Glomerular visceral epithelial cell (primary cell): ENCODE measurements around the gene NEK6.

ENCODE experiments used
- DNase-seq: peaks from one replicate; pipeline ENCODE4 v3.0.0-alpha.2; 2016; ENCODE audit errors: extremely low spot score

Gene NEK6

GRCh38 chr9:124373851-124374250, 116.1 kb downstream of the NEK6 start:
- DNase-seq: no peak

GRCh38 chr9:124375726-124376125, 118.0 kb downstream of the NEK6 start:
- no peak for DNase-seq

- DNase-seq: no peak
These were observed 118.6 kb downstream of the NEK6 start for GRCh38 chr9:124376329-124376728.

GRCh38 chr9:124377551-124378406, 120.0 kb downstream of the NEK6 start:
- DNase-seq: no peak

GRCh38 chr9:124381170-124381945, 123.6 kb downstream of the NEK6 start:
- peak; percentile 43 for DNase-seq

GRCh38 chr9:124384210-124384609, 126.5 kb downstream of the NEK6 start:
- no peak for DNase-seq

GRCh38 chr9:124384846-124385245, 127.1 kb downstream of the NEK6 start:
- no peak for DNase-seq

GRCh38 chr9:124385623-124386022, 127.9 kb downstream of the NEK6 start:
- no peak for DNase-seq

- no peak for DNase-seq
These were observed 128.5 kb downstream of the NEK6 start for GRCh38 chr9:124386201-124386600.

- no peak for DNase-seq
These were observed 130.7 kb downstream of the NEK6 start for GRCh38 chr9:124388275-124389048.

- no peak for DNase-seq
These were observed 131.6 kb downstream of the NEK6 start for GRCh38 chr9:124389146-124389939.

- DNase-seq: no peak
These were observed 133.3 kb downstream of the NEK6 start for GRCh38 chr9:124390794-124391658.

GRCh38 chr9:124392254-124392870, 134.6 kb downstream of the NEK6 start:
- no peak for DNase-seq

- peak; percentile 89 for DNase-seq
These were observed 135.2 kb downstream of the NEK6 start for GRCh38 chr9:124392871-124393460.

GRCh38 chr9:124394167-124394566, 136.4 kb downstream of the NEK6 start:
- DNase-seq: no peak

- DNase-seq: no peak
These were observed 136.8 kb downstream of the NEK6 start for GRCh38 chr9:124394596-124394995.

- DNase-seq: no peak
These were observed 138.1 kb downstream of the NEK6 start for GRCh38 chr9:124395826-124396225.

GRCh38 chr9:124398191-124398935, 140.6 kb downstream of the NEK6 start:
- no peak for DNase-seq
